DMS53 treated with DMSO at 0.1 percent for 48 hours (cell line): Measurements from ENCODE around the gene SLC16A3.
"Not testable (repeated sequence)": the region's sequence is repeated elsewhere in the genome, so short reads cannot be mapped to it uniquely, and the experiment has no call there.

Source experiments
- DNase-seq: peaks from one replicate; lab custom pipeline; 2025; ENCODE audit not compliant: unreplicated experiment; lab: John Stamatoyannopoulos, UW

SLC16A3 gene

DNA sequence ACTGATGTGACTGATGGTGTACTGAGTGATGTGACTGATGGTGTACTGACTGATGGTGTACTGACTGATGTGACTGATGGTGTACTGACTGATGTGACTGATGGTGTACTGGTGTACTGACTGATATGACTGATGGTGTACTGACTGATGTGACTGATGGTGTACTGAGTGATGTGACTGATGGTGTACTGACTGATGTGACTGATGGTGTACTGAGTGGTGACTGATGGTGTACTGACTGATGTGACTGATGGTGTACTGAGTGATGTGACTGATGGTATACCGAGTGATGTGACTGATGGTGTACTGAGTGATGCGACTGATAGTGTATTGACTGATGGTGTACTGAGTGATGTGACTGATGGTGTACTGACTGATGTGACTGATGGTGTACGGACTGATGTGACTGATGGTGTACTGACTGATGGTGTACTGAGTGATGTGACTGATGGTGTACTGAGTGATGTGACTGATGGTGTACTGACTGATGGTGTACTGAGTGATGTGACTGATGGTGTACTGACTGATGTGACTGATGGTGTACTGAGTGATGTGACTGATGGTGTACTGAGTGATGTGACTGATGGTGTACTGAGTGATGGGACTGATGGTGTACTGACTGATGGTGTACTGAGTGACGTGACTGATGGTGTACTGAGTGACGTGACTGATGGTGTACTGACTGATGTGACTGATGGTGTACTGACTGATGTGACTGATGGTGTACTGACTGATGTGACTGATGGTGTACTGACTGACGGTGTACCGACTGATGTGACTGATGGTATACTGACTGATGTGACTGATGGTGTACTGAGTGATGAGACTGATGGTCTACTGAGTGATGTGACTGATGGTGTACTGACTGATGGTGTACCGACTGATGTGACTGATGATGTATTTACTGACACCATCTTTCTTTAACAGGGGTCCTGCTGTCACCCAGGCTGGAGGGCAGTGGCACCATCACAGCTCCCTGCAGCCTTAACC lies 31.4 kb downstream of the SLC16A3 start:
- not testable (repeated sequence) for DNase-seq

- DNase-seq: no peak
These were observed 33.5 kb downstream of the SLC16A3 start for GRCh38 chr17:82262344-82262743.

GRCh38 chr17:82263641-82264040 lies 34.8 kb downstream of the SLC16A3 start:
- DNase-seq: no peak

- no peak for DNase-seq
These were observed 37.3 kb downstream of the SLC16A3 start for GRCh38 chr17:82266142-82266541.

GRCh38 chr17:82267575-82268379 lies 38.9 kb downstream of the SLC16A3 start:
- peak; percentile 98 for DNase-seq

DNA sequence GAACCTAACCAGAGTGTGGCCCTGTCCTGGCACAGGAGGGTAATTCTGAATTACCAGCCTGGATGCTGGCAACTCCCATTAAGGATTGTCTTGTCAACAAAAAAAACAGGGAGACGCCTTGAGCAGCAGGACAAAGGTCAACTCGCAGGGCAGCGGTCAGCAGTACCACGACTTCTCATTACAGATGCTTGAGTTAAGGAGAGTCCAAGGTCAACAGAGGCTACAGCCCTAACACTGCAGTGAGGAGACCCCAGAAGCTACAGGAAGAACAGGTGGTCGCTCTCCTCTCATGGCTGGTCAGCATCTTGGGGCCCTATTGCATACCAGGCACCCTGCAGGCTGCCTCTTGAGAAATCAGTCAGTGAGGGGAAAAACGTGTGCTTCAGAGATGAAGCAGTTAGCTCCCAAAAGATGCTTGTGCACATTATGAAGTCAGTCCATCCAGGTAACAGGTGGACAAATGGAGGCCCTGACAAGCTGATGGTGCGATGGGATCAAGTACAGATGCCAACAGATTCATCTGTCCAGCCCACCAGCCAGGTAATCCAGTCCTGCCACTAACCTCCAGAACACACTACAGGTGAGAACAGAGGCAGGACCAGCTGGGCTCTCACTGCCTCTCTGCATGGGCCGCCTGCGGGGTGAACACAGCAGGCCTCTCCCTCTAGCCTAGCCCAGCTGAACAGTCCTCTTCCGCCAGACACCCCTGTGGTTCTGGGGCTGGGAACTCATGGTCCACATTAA lies 40.5 kb downstream of the SLC16A3 start:
- no peak for DNase-seq

- DNase-seq: no peak
These were observed 41.1 kb downstream of the SLC16A3 start for GRCh38 chr17:82269882-82270500.

- DNase-seq: no peak
These were observed 41.8 kb downstream of the SLC16A3 start for GRCh38 chr17:82270651-82271050.

DNA sequence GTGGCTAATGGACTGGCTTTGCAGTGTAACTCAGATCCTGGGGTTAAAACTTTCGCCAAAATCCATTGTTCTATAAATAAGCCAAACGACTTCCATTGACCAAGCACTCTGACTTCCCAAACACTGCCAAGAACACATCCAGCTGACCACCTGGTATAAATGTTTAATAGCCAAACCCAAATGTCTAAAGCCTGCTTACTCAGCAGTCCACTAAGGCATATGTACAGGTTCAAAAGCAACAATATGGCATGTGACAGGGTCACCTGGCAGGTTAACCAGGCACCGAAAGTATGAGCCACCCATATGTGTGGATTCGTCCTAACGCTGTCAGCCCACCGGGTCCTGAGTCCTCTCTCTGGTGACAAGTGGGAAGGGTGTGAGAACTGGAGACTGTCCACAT lies 42.6 kb downstream of the SLC16A3 start:
- no peak for DNase-seq

GRCh38 chr17:82272495-82273326 lies 43.9 kb downstream of the SLC16A3 start:
- no peak for DNase-seq

DNA sequence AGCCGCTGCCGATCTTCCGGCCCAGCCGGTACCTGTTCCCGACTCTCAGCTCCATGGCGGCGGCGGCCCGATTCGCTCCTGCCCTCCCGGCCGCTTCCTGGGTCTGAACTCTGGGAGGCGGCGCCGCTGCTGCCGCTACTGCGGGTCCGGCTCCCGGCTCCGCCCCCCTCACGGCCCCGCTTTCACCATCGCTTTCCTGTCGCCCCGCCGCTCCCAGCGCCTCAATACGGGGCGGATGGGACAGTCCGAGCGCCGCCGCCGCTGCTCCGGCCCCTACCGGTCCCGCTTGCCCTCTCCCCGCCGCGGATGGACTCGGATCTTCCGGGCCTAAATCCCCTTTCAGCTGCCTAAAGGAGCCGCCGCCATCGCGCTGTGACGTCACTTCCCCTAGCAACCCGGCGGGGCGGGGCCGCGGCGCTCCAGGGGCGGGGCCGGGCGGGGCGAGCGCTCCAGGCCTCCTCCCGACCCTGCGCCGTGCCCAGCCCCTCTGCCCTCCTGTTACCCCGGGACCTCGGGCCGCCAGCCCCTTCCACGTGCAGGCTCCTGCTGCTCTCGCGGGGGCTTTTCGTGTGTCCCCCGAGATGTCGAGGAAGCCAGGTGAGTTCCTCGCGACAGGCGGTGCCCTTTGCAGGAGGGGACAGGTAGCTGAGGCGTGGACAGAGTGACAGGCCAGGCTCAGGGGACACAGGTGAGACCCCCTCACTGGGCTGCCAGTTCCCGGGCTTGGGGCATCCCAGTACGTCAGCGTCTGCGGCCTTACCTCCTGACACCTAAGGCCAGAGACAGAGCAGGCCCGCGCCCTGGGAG lies 44.7 kb downstream of the SLC16A3 start, which contains the start of gene CSNK1D:
CSNK1D (minus strand) TSS at position 374 of the 807 bp plus-strand sequence; CDS start at position 55, 319 bp downstream.
- peak; percentile 62 for DNase-seq

DNA sequence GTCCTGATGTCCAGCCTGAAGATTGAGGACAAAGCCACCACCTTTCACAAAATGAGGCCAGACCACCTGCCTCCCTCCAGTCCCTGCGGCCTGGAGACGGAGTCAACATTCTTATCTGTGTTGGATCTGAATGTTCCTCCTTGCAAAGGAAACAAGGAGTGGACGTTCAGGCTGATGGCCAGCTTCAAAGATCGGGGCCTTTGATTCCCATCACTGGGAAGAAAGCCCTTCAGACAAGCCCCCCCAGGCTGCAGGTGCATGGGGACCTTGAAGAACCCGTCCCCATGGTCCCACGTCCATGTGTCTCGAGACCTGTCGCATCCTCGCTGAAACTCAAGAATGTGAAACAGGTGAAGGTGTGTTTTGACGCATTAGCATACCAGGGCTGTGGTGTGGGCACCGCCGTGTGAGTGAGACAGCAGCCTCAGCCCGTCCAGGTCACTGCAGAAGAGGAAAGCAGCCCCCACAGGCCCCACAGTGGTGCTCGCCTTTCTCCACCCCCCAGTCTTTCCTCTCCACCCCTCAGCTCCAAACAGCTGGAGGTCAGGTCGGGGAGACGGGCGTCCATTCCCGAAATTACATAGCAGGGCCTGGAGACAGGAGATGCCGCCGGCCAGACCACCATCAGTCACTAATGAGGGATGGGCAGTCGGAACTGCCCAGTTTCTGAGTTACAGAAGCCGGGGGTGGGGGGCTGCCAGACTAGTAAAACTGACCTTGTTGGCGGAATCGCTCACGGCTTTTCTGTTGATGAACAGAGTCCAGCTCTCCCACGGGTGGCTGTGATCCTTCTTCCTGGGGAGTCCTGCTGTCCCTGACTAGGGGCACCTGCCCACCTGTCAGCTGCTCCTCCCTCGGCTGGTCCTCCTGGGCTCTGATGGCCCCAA lies 45.5 kb downstream of the SLC16A3 start:
- no peak for DNase-seq

DNA sequence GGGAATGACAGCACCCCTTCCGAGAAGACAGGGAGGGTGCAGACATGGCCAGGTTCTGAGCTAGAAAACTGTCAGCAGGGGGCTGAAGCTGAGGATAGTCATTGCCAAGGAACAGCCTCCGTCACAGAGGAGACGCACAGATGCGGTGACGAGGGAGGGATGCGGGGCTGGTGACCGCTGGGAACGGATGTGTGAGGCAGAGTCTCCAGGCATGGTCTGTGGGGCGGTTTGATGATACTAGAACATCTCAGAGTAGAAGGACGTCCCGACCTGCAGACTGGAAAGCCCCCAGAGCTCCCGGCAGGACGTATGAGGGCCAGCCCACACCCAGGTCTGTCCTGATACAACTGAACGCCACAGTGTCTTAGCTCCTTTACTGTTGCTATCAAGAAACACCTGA lies 46.5 kb downstream of the SLC16A3 start:
- no peak for DNase-seq

- DNase-seq: no peak
These were observed 48.1 kb downstream of the SLC16A3 start for GRCh38 chr17:82276938-82277337.

GRCh38 chr17:82277851-82278250 lies 49.0 kb downstream of the SLC16A3 start:
- DNase-seq: no peak

DNA sequence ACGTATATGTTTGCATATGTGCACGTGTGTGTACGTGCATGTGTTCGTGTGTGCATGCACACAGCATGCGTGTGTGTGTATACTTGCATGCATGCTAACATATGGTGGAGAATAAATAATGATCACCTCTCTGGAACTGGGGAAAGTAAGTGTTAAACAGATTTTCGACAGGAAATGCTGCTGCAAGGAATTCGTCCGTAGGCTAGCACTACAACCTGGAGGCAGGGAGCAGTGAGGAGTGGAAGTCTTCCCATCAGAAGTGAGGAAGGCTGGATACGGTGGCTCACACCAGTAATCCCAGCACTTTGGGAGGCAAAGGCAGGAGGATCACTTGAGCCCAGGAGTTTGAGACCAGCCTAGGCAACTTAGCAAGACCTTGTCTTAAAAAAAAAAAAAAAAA lies 49.5 kb downstream of the SLC16A3 start:
- no peak for DNase-seq

DNA sequence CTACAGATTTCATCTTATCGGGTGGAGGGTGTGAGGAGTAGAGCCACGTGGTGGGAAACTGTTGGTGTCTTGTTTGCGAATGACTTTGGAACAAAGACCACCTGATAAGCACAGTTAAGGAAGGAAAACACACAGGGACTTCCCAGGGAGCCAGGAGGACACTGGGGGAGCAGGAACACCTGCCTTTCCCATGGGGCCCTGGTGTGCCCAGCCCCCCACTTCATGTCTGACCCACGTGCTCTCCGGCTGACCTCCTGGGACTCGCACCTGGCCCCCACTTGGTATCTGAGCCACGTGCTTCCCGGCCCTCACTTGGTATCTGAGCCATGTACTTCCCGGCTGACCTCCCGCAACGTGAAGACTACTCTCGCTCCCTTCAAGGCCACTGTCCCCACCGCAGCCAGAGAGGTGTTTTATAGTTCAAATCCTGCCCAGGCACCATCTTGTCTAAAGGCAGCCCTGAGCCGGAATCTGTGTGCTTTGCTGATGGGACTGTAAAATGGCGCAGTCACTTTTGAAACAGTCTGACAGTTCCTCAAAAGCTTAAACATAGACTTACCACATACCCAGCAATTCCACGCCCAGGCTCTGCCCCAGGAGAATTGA lies 50.0 kb downstream of the SLC16A3 start:
- DNase-seq: no peak
